Spleen (tissue), 11 donors: ENCODE results near the gene ZNF740. TPM values are rescaled to one million over a fixed set of nuclear protein-coding genes. Genes with fewer than 3 reads are reported as not detected.

Experiments
- DNase-seq: peaks from one replicate; pipeline ENCODE4 v3.0.0-alpha.2; 2020
- H3K27ac ChIP-seq, 8 donors: fragments of 200-600 bp; sonication (generic) in 7 of 8; 1 replicate in 4 of 8; 2 replicates in 4 of 8; pipeline versions ENCODE4 v1.5.0 to v1.8.0; 2016 to 2021; ENCODE audit warnings: inconsistent platforms in 4 of 8, mild to moderate bottlenecking in 4 of 8, moderate library complexity in 1 of 8
- H3K27me3 ChIP-seq, 7 donors: fragments of 200-600 bp; sonication (generic) in 6 of 7; replicated peaks in 1 of 7; 1 replicate in 4 of 7; 2 replicates in 3 of 7; pipeline versions ENCODE4 v1.5.0 to v1.8.0; 2016 to 2021; ENCODE audit warnings: inconsistent platforms in 3 of 7, mild to moderate bottlenecking in 1 of 7
- H3K36me3 ChIP-seq, 6 donors: fragments of 200-600 bp; sonication (generic) in 5 of 6; 1 replicate in 4 of 6; 2 replicates in 2 of 6; pipeline versions ENCODE4 v1.5.0 to v1.8.0; 2016 to 2021; ENCODE audit warnings: inconsistent platforms in 2 of 6
- H3K4me1 ChIP-seq, 6 donors: fragments of 200-600 bp; sonication (generic) in 5 of 6; 1 replicate in 3 of 6; 2 replicates in 3 of 6; pipeline versions ENCODE4 v1.5.0 to v1.8.0; 2016 to 2021; ENCODE audit warnings: inconsistent platforms in 3 of 6
- H3K4me3 ChIP-seq, 8 donors: fragments of 200-600 bp; sonication (generic) in 7 of 8; 1 replicate in 4 of 8; 2 replicates in 4 of 8; pipeline versions ENCODE4 v1.5.0 to v1.8.0; 2016 to 2021; ENCODE audit warnings: inconsistent platforms in 4 of 8, mild to moderate bottlenecking in 4 of 8, moderate library complexity in 2 of 8
- H3K9me3 ChIP-seq, 8 donors: fragments of 200-600 bp; sonication (generic) in 7 of 8; 1 replicate in 4 of 8; 2 replicates in 4 of 8; pipeline versions ENCODE4 v1.5.0 to v1.8.0; 2016 to 2021; ENCODE audit warnings: inconsistent platforms in 4 of 8
- POLR2A ChIP-seq, 3 donors: fragments of 450-650 bp; IDR thresholded peaks; one replicate each; pipeline ENCODE4 v1.5.1; 2017; ENCODE audit warnings: antibody characterized with exemption in 3 of 3, mild to moderate bottlenecking in 1 of 3
- POLR2AphosphoS5 ChIP-seq, 3 donors: sonication (generic); formaldehyde crosslinking; IDR thresholded peaks; one replicate each; pipeline ENCODE4 v1.5.1; 2017; ENCODE audit warnings: antibody characterized with exemption in 3 of 3
- WGBS, 5 donors: extraction: QIAGEN DNeasy Blood & Tissue Kit in 3 of 5; methylation state at CpG; one replicate each; pipeline versions ENCODE4 v1.1.5 to v1.1.7; 2013 to 2018; 5-methylcytosine and 5-hydroxymethylcytosine counted together
- intact Hi-C: fragments of 100-400 bp; cut with DNase I; formaldehyde crosslinking; loops from one replicate; pipeline ENCODE4 v1.15.0; 2023; ENCODE audit warnings: low total_unique reads
- polyA plus RNA-seq, 3 donors: library from polyadenylated mRNA; stranded (reverse); fragments of 200-250 nt; gene quantifications; one replicate each; pipeline ENCODE4 v1.2.1, GENCODE V29; 2013
- total RNA-seq, 7 donors: library from RNA; depleted of rRNA in 3 of 7; stranded (reverse); fragments of >200 nt in 3 of 7; fragmentation: NEBNext Ultra II Directional in 4 of 7; extraction: Animal tissue kit (Norgen Biotek cat#: 25700) in 4 of 7; gene quantifications; one replicate each; pipeline versions ENCODE4 v1.1.0 to v1.2.1, GENCODE V29; 2016 to 2021
- TF ChIP-seq, protein P1 (sequence below), 11 experiments: fragments of 200-600 bp in 7 of 11; fragments of 450-650 bp in 4 of 11; sonication (generic) in 4 of 11; IDR thresholded peaks in 8 of 11; conservative IDR thresholded peaks in 3 of 11; 1 replicate in 7 of 11; 2 replicates in 4 of 11; pipeline versions ENCODE4 v1.4.0 to v1.8.0; 2016 to 2021; ENCODE audit warnings: antibody characterized with exemption in 11 of 11, inconsistent platforms in 4 of 11, mild to moderate bottlenecking in 1 of 11
- donor health status: healthy with polysubstance abuse.
- donor health status: DM: no; HTN: no; CAD: no; lungs with moderate emphysema.
- donor health status: DM: no; HTN: no; CAD: no.
- donor health status: Bipolar disorder and iron deficiency.
- donor health status: healthy.
- donor health status: DM: no; HTN: no; CAD: no.
- donor health status: DM: yes; HTN: yes; CAD: no.

ZNF740 gene
- total and polyA plus RNA-seq, 10 donors: 5.6 to 66.1 (median 27.4) TPM

DNA sequence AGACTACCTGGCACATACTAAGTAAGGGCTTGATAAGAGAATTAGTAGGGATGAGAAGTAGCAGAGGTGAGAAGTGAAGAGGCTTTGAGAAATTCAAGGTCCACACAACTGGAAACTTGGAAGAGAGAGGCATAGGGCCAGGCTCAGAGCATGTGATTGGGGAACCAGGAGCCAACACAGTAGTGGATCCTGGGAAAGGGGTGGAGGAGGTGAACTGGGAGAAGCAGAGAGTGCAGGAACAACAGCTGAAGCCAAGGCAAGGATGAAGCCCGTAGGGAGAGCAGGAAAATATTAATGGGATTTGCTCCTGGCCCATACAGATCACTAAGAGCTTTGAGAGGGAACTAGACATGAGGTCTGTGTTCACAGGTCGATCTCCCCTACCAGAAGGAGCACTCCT lies 27.9 kb downstream of the ZNF740 start:
- H3K9me3 ChIP-seq: no peaks in the 10 kb centered on the region
- no peak for DNase-seq
- intact Hi-C loops: loop anchor here (5.0 to 10.0 kb wide), 2 partner anchors 44 to 134 kb away; partner anchors contain the start of gene SPRYD3
- H3K36me3 ChIP-seq: peaks cover 0 to 35% (median 14%) of the 10 kb centered on the region in 6 donors
- H3K27ac ChIP-seq: peak overlapping the region; percentile 76 to 92 (median 84)
- peak overlapping the region in 4 of 8 donors; percentile 36 to 66 (median 40) for H3K4me3 ChIP-seq
- H3K4me1 ChIP-seq: peaks cover 29 to 99% (median 87%) of the 10 kb centered on the region in 6 donors
- no peaks in the 10 kb centered on the region for H3K27me3 ChIP-seq
- WGBS, 5 donors: 47 to 62% (median 58%) methylated on average over 2 of the region's 2 CpGs
- TF ChIP-seq POLR2AphosphoS5 (IDR thresholded peaks at IDR 0.05) (no peak), POLR2A (IDR thresholded peaks at IDR 0.05) (no peak)
- TF ChIP-seq, protein P1, sequence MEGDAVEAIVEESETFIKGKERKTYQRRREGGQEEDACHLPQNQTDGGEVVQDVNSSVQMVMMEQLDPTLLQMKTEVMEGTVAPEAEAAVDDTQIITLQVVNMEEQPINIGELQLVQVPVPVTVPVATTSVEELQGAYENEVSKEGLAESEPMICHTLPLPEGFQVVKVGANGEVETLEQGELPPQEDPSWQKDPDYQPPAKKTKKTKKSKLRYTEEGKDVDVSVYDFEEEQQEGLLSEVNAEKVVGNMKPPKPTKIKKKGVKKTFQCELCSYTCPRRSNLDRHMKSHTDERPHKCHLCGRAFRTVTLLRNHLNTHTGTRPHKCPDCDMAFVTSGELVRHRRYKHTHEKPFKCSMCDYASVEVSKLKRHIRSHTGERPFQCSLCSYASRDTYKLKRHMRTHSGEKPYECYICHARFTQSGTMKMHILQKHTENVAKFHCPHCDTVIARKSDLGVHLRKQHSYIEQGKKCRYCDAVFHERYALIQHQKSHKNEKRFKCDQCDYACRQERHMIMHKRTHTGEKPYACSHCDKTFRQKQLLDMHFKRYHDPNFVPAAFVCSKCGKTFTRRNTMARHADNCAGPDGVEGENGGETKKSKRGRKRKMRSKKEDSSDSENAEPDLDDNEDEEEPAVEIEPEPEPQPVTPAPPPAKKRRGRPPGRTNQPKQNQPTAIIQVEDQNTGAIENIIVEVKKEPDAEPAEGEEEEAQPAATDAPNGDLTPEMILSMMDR (IDR thresholded peaks at IDR 0.05 in 8 of 11, conservative IDR thresholded peaks at IDR 0.05 in 3 of 11): no peak

DNA sequence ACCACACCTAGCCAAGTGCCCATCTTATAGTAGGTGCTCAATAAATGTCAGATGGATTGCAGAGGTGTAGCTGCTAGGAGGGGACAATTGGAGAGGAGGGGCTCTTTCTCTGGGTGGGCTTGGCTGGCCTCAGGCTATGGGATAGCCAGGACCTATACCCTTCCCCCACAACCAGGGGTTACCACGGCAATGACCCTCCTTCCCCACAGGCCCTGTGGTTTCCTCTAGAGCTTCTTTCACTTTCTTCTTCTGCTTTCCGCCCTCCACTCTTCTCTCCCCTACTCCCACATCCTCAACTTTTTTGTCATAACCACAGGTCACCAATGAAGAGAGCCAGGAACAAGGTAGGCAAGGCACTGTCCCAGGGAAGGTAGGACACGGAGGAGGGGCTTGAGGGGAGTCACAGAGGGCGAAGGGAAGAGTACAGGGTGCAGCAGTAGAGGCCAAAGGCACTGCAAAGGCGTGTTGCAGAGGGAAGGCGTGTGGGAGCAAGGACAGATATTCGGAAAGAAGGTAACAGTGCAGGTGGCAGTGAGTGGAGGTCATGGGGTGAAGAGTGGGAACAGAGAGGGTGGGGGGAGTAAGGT lies 28.4 kb downstream of the ZNF740 start:
- intact Hi-C loops: loop anchor here (5.0 to 10.0 kb wide), 2 partner anchors 43 to 134 kb away; partner anchors contain the start of gene SPRYD3
- Histone ChIP-seq H3K27ac (peak overlapping the region; percentile 76 to 92 (median 84)), H3K9me3 (no peaks in the 10 kb centered on the region), H3K4me1 (peaks cover 34 to 99% (median 88%) of the 10 kb centered on the region in 6 donors), H3K4me3 (peak overlapping the region in 7 of 8 donors; percentile 15 to 66 (median 38)), H3K36me3 (peaks cover 0 to 40% (median 16%) of the 10 kb centered on the region in 6 donors), H3K27me3 (no peaks in the 10 kb centered on the region)
- DNase-seq: peak; percentile 87
- 7 to 17% (median 11%) methylated on average over 7 of the region's 7 CpGs for WGBS, 5 donors
- TF ChIP-seq POLR2AphosphoS5 (IDR thresholded peaks at IDR 0.05): peak in 2 of 3 donors; percentile 53 to 69
- TF ChIP-seq POLR2A (IDR thresholded peaks at IDR 0.05): no peak
- TF ChIP-seq, protein P1 (IDR thresholded peaks at IDR 0.05 in 8 of 11, conservative IDR thresholded peaks at IDR 0.05 in 3 of 11): peak in 1 of 11 experiments; percentile 11

DNA sequence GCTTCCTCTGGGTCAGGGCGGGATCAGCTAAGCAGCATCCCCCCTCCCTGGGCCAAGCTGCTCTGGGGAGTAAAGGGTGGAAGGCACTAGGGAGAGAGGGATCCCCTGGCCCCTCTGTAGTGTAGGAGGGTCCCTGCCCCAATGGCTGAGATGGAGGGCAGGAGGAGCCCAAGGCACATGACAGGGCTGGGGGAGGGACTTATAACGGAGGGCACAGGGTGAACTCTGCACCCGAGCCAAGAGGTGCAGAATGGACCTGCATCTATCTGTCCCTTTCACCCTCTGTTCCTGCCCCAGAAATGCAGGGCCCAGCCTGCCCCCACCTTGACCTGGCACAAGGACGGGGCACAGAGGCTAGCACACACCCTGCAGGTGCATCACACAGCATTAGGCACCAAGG lies 30.3 kb downstream of the ZNF740 start:
- 61 to 84% (median 77%) methylated on average over 3 to 4 of the region's 4 CpGs for WGBS, 5 donors
- intact Hi-C loops: no loop called here

More for the DNA sequence above, 30.3 kb downstream of the ZNF740 start:
- Histone ChIP-seq H3K9me3 (no peaks in the 10 kb centered on the region), H3K27me3 (no peaks in the 10 kb centered on the region), H3K36me3 (peaks cover 0 to 50% (median 19%) of the 10 kb centered on the region in 6 donors), H3K4me1 (peaks cover 48 to 99% (median 88%) of the 10 kb centered on the region in 6 donors), H3K4me3 (no peak overlapping the region), H3K27ac (peak overlapping the region in 3 of 8 donors; percentile 7 to 92 (median 87))
- TF ChIP-seq, protein P1 (IDR thresholded peaks at IDR 0.05 in 8 of 11, conservative IDR thresholded peaks at IDR 0.05 in 3 of 11): no peak
- TF ChIP-seq POLR2AphosphoS5 (IDR thresholded peaks at IDR 0.05) (no peak), POLR2A (IDR thresholded peaks at IDR 0.05) (no peak)
- peak; percentile 61 for DNase-seq
